Fibroblast of gingiva (primary cell): Measurements from ENCODE around the gene C14orf119.

Source experiments
- DNase-seq: peaks from one replicate; pipeline ENCODE4 v3.0.0-alpha.2; 2011; ENCODE audit warnings: low read depth

The C14orf119 gene

GRCh38 chr14:23149745-23150144, 54.4 kb downstream of the C14orf119 start:
- no peak for DNase-seq
